ENCODE results near the gene P2RX7. TPM values are rescaled to one million over a fixed set of nuclear protein-coding genes. Genes with fewer than 3 reads are reported as not detected.

P2RX7 gene
- total and polyA plus RNA-seq, 5 donors from 2014 or later = 3.4 to 23.5 (median 6.2) TPM

DNA sequence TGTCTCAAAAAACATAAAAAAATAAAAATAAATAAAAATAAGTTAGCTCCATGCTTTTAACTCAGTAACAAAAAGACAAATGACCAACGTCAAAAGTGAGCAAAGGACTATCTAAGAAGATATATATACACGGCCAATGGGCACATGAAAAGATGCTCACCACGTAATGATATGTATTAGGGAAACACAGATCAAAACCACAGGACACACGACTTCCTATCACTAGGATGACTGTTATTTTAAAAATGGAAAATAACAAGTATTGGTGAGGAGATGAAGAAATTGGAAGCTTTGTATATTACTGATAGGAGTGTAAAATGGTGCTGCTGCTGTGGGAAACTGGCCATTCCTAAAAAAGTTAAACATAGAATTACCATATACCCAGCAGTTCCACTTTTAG is 20.2 kb upstream of the P2RX7 start:
- Histone ChIP-seq H3K27ac (ENCODE audit: insufficient read depth, low read length, poor library complexity, severe bottlenecking) (no peak overlapping the region), H3K36me3 (ENCODE audit: control insufficient read depth, insufficient read depth, low read length) (no peaks in the 10 kb centered on the region), H3K9me3 (ENCODE audit: control insufficient read depth in 2 of 2, low read length in 2 of 2) (no peaks in the 10 kb centered on the region), H3K27me3 (ENCODE audit: control insufficient read depth, insufficient read depth, low read length) (no peaks in the 10 kb centered on the region), H3K4me3 (ENCODE audit: low read depth, low read length) (no peak overlapping the region), H3K4me1 (ENCODE audit: control insufficient read depth, insufficient read depth, low read length, poor library complexity, severe bottlenecking) (no peaks in the 10 kb centered on the region)
- ATAC-seq (ENCODE audit: low read depth in 2 of 2) (no peak), DNase-seq (no peak)
- H3K27me3 Mint-ChIP-seq = no peaks in the 10 kb centered on the region
- H3K27ac Mint-ChIP-seq = no peak overlapping the region
- H3K4me3 Mint-ChIP-seq = no peak overlapping the region
- H3K4me1 Mint-ChIP-seq = peaks cover 0 to 3% (median 0%) of the 10 kb centered on the region in 4 donors
- no peaks in the 10 kb centered on the region for H3K36me3 Mint-ChIP-seq
- no peaks in the 10 kb centered on the region for H3K9me3 Mint-ChIP-seq

DNA sequence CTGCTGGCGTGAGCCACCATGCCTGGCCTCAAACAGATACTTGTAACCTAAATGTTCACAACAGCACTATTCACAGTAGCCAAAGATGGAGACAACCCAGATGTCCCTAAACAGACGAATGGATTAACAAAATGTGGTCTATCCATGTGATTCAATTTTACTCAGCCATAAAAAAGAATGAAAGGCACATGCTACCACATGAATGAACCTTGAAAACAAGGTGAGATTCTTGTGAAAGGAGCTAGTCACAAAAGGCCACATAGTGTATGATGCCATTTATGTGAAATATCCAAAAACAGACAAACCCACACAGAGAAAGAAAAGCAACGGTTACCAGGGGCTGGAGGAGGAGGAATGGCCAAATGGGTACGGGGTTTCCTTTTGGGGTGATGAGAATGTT is 19.6 kb upstream of the P2RX7 start:
- no peak overlapping the region for H3K4me3 ChIP-seq (ENCODE audit: low read depth, low read length)
- no peak for ATAC-seq (ENCODE audit: low read depth in 2 of 2)
- no peak overlapping the region for H3K27ac Mint-ChIP-seq

DNA sequence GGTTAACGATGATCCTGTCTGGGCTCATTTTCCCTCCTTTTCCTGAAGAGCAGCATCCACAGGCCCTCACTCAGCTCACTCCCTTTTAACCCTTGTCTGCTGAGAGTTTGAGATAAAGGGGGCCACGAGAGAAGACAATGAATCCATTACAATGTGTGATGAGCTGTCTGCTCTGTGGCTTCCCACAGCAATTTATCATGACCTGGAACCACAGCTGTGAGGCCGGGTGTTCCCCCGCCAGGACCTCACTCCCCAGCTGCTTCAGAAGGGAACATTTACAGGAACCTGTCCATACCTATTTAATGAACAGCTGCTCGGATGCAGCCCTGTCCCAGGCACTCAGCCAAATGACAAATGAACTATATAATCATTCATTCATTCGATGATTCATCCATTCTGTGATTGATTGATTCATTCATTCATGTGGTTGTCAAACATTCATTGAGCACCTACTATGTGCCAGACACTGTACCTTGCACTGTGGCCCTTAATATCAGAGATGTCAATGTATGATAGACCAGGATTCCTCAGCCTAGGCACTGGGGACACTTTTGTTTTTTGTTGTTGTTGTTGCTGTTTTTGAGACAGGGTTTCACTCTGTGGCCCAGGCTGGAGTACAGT is 18.5 kb upstream of the P2RX7 start:
- Mint-ChIP-seq H3K4me1 (peaks cover 0 to 3% (median 0%) of the 10 kb centered on the region in 4 donors), H3K27ac (no peak overlapping the region), H3K27me3 (peaks cover 4% of the 10 kb centered on the region), H3K4me3 (no peak overlapping the region), H3K36me3 (no peaks in the 10 kb centered on the region), H3K9me3 (no peaks in the 10 kb centered on the region)
- DNase-seq = no peak
- no peaks in the 10 kb centered on the region for H3K4me1 ChIP-seq (ENCODE audit: control insufficient read depth, insufficient read depth, low read length, poor library complexity, severe bottlenecking)
- ATAC-seq (ENCODE audit: low read depth in 2 of 2) = no peak
- H3K9me3 ChIP-seq (ENCODE audit: control insufficient read depth in 2 of 2, low read length in 2 of 2) = no peaks in the 10 kb centered on the region
- no peaks in the 10 kb centered on the region for H3K36me3 ChIP-seq (ENCODE audit: control insufficient read depth, insufficient read depth, low read length)
- no peak overlapping the region for H3K4me3 ChIP-seq (ENCODE audit: low read depth, low read length)
- H3K27me3 ChIP-seq (ENCODE audit: control insufficient read depth, insufficient read depth, low read length) = no peaks in the 10 kb centered on the region
- H3K27ac ChIP-seq (ENCODE audit: insufficient read depth, low read length, poor library complexity, severe bottlenecking) = no peak overlapping the region

More for the DNA sequence above, 19.6 kb upstream of the P2RX7 start:
- Mint-ChIP-seq H3K9me3 (no peaks in the 10 kb centered on the region), H3K4me1 (peaks cover 0 to 3% (median 0%) of the 10 kb centered on the region in 4 donors), H3K36me3 (no peaks in the 10 kb centered on the region), H3K27me3 (no peaks in the 10 kb centered on the region), H3K4me3 (no peak overlapping the region)
- Histone ChIP-seq H3K27ac (ENCODE audit: insufficient read depth, low read length, poor library complexity, severe bottlenecking) (no peak overlapping the region), H3K4me1 (ENCODE audit: control insufficient read depth, insufficient read depth, low read length, poor library complexity, severe bottlenecking) (no peaks in the 10 kb centered on the region), H3K9me3 (ENCODE audit: control insufficient read depth in 2 of 2, low read length in 2 of 2) (no peaks in the 10 kb centered on the region), H3K27me3 (ENCODE audit: control insufficient read depth, insufficient read depth, low read length) (no peaks in the 10 kb centered on the region), H3K36me3 (ENCODE audit: control insufficient read depth, insufficient read depth, low read length) (no peaks in the 10 kb centered on the region)
- no peak for DNase-seq

DNA sequence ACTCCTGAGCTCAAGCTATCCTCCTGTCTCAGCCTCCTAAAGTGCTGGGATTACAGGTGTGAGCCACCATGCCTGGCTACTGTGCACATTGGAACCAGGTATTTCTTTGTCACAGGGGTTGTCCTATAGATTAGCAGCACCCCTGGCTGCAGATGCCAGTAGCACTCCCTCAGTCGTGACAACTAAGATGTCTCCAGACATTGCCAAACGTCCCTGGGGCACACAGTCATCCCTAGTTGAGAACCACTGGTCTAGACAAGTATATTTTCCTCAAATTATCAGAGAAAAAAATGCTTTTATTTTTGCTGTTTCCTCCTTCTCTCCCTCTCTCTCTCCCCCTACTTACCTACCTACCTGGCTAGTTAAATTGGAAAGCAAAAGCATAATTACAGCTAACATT is 17.9 kb upstream of the P2RX7 start:
- ATAC-seq (ENCODE audit: low read depth in 2 of 2) (no peak), DNase-seq (no peak)
- no peak overlapping the region for H3K27ac ChIP-seq (ENCODE audit: insufficient read depth, low read length, poor library complexity, severe bottlenecking)
- peaks cover 0 to 2% (median 0%) of the 10 kb centered on the region in 7 donors for H3K9me3 Mint-ChIP-seq
- H3K27ac Mint-ChIP-seq = no peak overlapping the region
- H3K4me3 ChIP-seq (ENCODE audit: low read depth, low read length) = no peak overlapping the region
- no peaks in the 10 kb centered on the region for H3K36me3 ChIP-seq (ENCODE audit: control insufficient read depth, insufficient read depth, low read length)
- no peaks in the 10 kb centered on the region for H3K9me3 ChIP-seq (ENCODE audit: control insufficient read depth in 2 of 2, low read length in 2 of 2)
- H3K27me3 ChIP-seq (ENCODE audit: control insufficient read depth, insufficient read depth, low read length) = no peaks in the 10 kb centered on the region
- H3K27me3 Mint-ChIP-seq = peaks cover 11% of the 10 kb centered on the region
- H3K36me3 Mint-ChIP-seq = no peaks in the 10 kb centered on the region
- H3K4me3 Mint-ChIP-seq = no peak overlapping the region
- H3K4me1 ChIP-seq (ENCODE audit: control insufficient read depth, insufficient read depth, low read length, poor library complexity, severe bottlenecking) = no peaks in the 10 kb centered on the region
- peaks cover 0 to 3% (median 0%) of the 10 kb centered on the region in 4 donors for H3K4me1 Mint-ChIP-seq

DNA sequence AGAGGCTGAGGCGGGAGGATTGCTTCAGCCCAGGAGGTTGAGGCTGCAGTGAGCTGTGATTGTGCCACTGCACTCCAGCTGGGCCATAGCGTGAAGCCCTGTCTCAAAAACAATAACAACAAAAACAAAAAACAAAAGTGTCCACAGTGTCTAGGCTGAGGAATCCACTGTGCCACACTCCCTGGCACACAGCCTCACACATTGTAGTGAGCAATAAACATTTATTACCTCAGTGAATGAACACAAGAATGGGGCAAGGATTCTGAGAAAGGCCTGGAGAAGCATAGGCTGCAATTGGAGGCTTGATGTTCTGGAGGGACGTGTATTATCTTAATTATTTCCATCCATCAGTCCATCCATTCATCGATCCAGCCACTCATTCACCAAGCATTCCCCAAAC is 17.1 kb upstream of the P2RX7 start:
- H3K36me3 ChIP-seq (ENCODE audit: control insufficient read depth, insufficient read depth, low read length) = no peaks in the 10 kb centered on the region
- H3K4me1 Mint-ChIP-seq = no peaks in the 10 kb centered on the region
- no peak for DNase-seq
- no peak overlapping the region for H3K4me3 ChIP-seq (ENCODE audit: low read depth, low read length)
- H3K9me3 Mint-ChIP-seq = peaks cover 0 to 2% (median 0%) of the 10 kb centered on the region in 7 donors
- no peak overlapping the region for H3K4me3 Mint-ChIP-seq
- no peak for ATAC-seq (ENCODE audit: low read depth in 2 of 2)
- H3K27ac ChIP-seq (ENCODE audit: insufficient read depth, low read length, poor library complexity, severe bottlenecking) = no peak overlapping the region
- no peaks in the 10 kb centered on the region for H3K9me3 ChIP-seq (ENCODE audit: control insufficient read depth in 2 of 2, low read length in 2 of 2)
- H3K27me3 Mint-ChIP-seq = peaks cover 12% of the 10 kb centered on the region
- H3K4me1 ChIP-seq (ENCODE audit: control insufficient read depth, insufficient read depth, low read length, poor library complexity, severe bottlenecking) = no peaks in the 10 kb centered on the region
- H3K36me3 Mint-ChIP-seq = no peaks in the 10 kb centered on the region
- no peak overlapping the region for H3K27ac Mint-ChIP-seq
- no peaks in the 10 kb centered on the region for H3K27me3 ChIP-seq (ENCODE audit: control insufficient read depth, insufficient read depth, low read length)

DNA sequence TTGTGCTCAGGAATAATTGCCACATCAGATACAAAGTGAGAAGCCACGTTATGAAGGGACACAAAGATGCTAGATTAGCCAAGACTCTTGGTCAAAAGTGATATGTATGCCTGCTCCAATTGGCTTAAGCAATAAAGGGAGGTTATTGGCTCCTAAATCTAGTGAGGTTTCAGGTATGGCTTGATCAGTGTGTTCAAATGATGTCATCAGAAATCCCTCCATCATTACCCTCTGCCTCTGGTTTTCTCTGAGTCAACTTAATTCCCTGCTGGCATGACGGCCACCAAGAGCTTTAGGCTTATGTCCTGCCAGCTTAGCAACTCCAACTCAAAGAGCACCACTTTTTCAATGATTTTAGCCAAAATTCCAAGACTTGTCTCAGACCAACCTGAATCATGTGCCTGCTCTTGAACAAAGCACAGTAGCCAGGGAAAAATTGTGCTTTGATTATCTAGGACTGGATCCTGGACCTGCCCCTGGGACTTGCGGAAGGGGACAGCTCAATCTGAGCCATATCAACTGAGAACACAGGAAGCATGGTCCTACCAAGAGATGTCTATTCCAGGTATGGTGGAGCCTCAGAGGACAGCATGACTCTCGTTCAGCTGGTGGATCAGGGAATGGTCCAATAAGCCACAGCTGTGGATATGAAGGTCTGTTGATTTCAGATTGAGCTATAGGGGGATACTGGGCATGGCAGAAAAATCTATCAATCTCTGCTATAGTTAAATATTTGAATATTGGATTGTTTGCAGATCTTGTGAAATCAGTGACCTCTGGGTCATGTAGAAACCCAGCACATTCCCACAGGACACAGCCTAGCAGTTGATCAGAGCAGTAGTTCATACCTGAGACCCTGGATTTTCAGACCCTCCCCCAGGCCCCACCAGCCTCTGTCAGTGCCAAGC is 16.1 kb upstream of the P2RX7 start:
- Mint-ChIP-seq H3K36me3 (no peaks in the 10 kb centered on the region), H3K27ac (no peak overlapping the region), H3K9me3 (peaks cover 0 to 5% (median 0%) of the 10 kb centered on the region in 7 donors), H3K4me1 (peaks cover 0 to 3% (median 0%) of the 10 kb centered on the region in 4 donors), H3K27me3 (peaks cover 12% of the 10 kb centered on the region), H3K4me3 (no peak overlapping the region)
- ATAC-seq (ENCODE audit: low read depth in 2 of 2) = no peak
- no peaks in the 10 kb centered on the region for H3K9me3 ChIP-seq (ENCODE audit: control insufficient read depth in 2 of 2, low read length in 2 of 2)
- no peaks in the 10 kb centered on the region for H3K4me1 ChIP-seq (ENCODE audit: control insufficient read depth, insufficient read depth, low read length, poor library complexity, severe bottlenecking)
- no peak overlapping the region for H3K27ac ChIP-seq (ENCODE audit: insufficient read depth, low read length, poor library complexity, severe bottlenecking)
- H3K36me3 ChIP-seq (ENCODE audit: control insufficient read depth, insufficient read depth, low read length) = no peaks in the 10 kb centered on the region
- no peak overlapping the region for H3K4me3 ChIP-seq (ENCODE audit: low read depth, low read length)
- no peak for DNase-seq
- H3K27me3 ChIP-seq (ENCODE audit: control insufficient read depth, insufficient read depth, low read length) = no peaks in the 10 kb centered on the region

DNA sequence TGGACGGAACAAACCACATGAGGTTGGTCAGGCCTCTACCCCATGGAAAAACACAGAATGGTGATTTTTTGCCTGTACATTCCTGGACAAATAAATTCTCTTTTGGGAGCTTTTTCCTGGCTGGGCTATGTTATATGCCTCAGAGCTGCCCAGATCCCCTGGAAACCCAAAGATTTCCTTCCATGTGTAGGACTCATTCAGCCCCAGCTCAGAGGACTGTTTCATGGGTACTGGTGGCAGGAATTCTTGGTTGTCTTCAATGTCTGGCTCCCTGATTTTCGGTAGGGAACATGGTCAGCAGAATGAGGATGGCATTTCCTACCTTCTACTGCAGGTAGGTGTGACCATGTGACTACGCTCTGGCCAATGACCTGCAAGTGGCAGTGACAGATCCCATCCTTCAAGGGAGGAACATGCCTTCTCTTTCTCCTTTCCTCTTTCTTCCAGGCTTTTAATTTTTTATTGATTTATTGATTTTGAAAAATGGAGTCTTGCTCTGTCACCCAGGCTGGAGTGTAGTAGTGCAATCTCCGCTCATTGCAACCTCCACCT is 15.4 kb upstream of the P2RX7 start:
- H3K4me3 Mint-ChIP-seq = no peak overlapping the region
- Histone ChIP-seq H3K4me1 (ENCODE audit: control insufficient read depth, insufficient read depth, low read length, poor library complexity, severe bottlenecking) (no peaks in the 10 kb centered on the region), H3K9me3 (ENCODE audit: control insufficient read depth in 2 of 2, low read length in 2 of 2) (no peaks in the 10 kb centered on the region), H3K27ac (ENCODE audit: insufficient read depth, low read length, poor library complexity, severe bottlenecking) (no peak overlapping the region), H3K36me3 (ENCODE audit: control insufficient read depth, insufficient read depth, low read length) (no peaks in the 10 kb centered on the region), H3K4me3 (ENCODE audit: low read depth, low read length) (no peak overlapping the region), H3K27me3 (ENCODE audit: control insufficient read depth, insufficient read depth, low read length) (no peaks in the 10 kb centered on the region)
- H3K27ac Mint-ChIP-seq = no peak overlapping the region
- no peak for DNase-seq
- ATAC-seq (ENCODE audit: low read depth in 2 of 2) = no peak
- H3K9me3 Mint-ChIP-seq = peaks cover 0 to 5% (median 0%) of the 10 kb centered on the region in 7 donors
- peaks cover 0 to 3% (median 0%) of the 10 kb centered on the region in 4 donors for H3K4me1 Mint-ChIP-seq
- no peaks in the 10 kb centered on the region for H3K36me3 Mint-ChIP-seq
- H3K27me3 Mint-ChIP-seq = peaks cover 12% of the 10 kb centered on the region
